GM23338 (cell line): ENCODE results near the gene RAD23B. TPM values are rescaled to one million over a fixed set of nuclear protein-coding genes. Genes with fewer than 3 reads are reported as not detected.

Experiments used
- ATAC-seq: fragments of 200-7000 bp; cut with Tn5 transposase; 3 replicates; pipeline ENCODE4 v1.9.1; 2020
- DNase-seq: peaks from one replicate; pipeline ENCODE4 v3.0.0-alpha.2; 2015; ENCODE audit warnings: low spot score
- H2AFZ ChIP-seq: fragments of 200-600 bp; sonication (generic); 2 replicates; pipeline ENCODE4 v1.8.0; 2016; ENCODE audit warnings: antibody characterized with exemption, mild to moderate bottlenecking, moderate library complexity
- H3F3A ChIP-seq: fragments of 200-600 bp; sonication (generic); replicated peaks from 2 replicates; pipeline ENCODE4 v1.8.0; 2017; ENCODE audit warnings: antibody characterized with exemption, mixed run types, low read depth
- H3K27ac ChIP-seq: fragments of 200-600 bp; sonication (generic); 2 replicates; pipeline ENCODE4 v1.6.1; 2016; ENCODE audit warnings: low read depth
- H3K27me3 ChIP-seq: fragments of 200-600 bp; sonication (generic); 2 replicates; pipeline ENCODE4 v1.8.0; 2016; ENCODE audit warnings: mild to moderate bottlenecking, mixed run types, moderate library complexity; ENCODE audit not compliant: insufficient read depth
- H3K36me3 ChIP-seq: fragments of 200-600 bp; sonication (generic); 2 replicates; pipeline ENCODE4 v1.8.0; 2016; ENCODE audit warnings: mild to moderate bottlenecking; ENCODE audit not compliant: insufficient read depth
- H3K4me1 ChIP-seq: fragments of 200-600 bp; sonication (generic); 2 replicates; pipeline ENCODE4 v1.8.0; 2016; ENCODE audit warnings: mild to moderate bottlenecking, moderate library complexity; ENCODE audit not compliant: insufficient read depth
- H3K4me2 ChIP-seq: fragments of 200-600 bp; sonication (generic); 2 replicates; pipeline ENCODE4 v1.7.1; 2017; ENCODE audit warnings: mixed run types
- H3K4me3 ChIP-seq: fragments of 200-600 bp; sonication (generic); 2 replicates; pipeline ENCODE4 v1.6.1; 2016; ENCODE audit warnings: mixed run types
- H3K79me2 ChIP-seq: fragments of 200-600 bp; sonication (generic); replicated peaks from 2 replicates; pipeline ENCODE4 v1.8.0; 2017; ENCODE audit warnings: mild to moderate bottlenecking; ENCODE audit not compliant: insufficient read depth
- H3K9me2 ChIP-seq: fragments of 200-600 bp; sonication (generic); 2 replicates; pipeline ENCODE4 v1.8.0; 2017; ENCODE audit not compliant: insufficient read depth
- H4K20me1 ChIP-seq: fragments of 200-600 bp; sonication (generic); replicated peaks from 2 replicates; pipeline ENCODE4 v1.8.0; 2017; ENCODE audit warnings: mild to moderate bottlenecking; ENCODE audit not compliant: insufficient read depth
- H3K27ac Mint-ChIP-seq: 2 replicates; pipeline ENCODE4 v1.8.0; 2020; ENCODE audit warnings: inconsistent platforms, mild to moderate bottlenecking, moderate library complexity, mixed read lengths
- H3K27me3 Mint-ChIP-seq: 3 replicates; pipeline ENCODE4 v1.8.0; 2022; ENCODE audit warnings: low read depth, mild to moderate bottlenecking, moderate library complexity, mixed read lengths, inconsistent platforms; ENCODE audit not compliant: insufficient read depth, poor library complexity
- H3K36me3 Mint-ChIP-seq: 3 replicates; pipeline ENCODE4 v1.8.0; 2021; ENCODE audit warnings: low read depth, mild to moderate bottlenecking, inconsistent platforms, moderate library complexity, mixed read lengths
- H3K4me1 Mint-ChIP-seq: 3 replicates; pipeline ENCODE4 v1.8.0; 2020; ENCODE audit warnings: mild to moderate bottlenecking, inconsistent platforms, mixed read lengths
- H3K4me3 Mint-ChIP-seq: 3 replicates; pipeline ENCODE4 v1.8.0; 2021; ENCODE audit warnings: moderate library complexity, mild to moderate bottlenecking, inconsistent platforms, mixed read lengths
- H3K9me3 Mint-ChIP-seq: 3 replicates; pipeline ENCODE4 v1.8.0; 2020; ENCODE audit warnings: moderate library complexity, mild to moderate bottlenecking, inconsistent platforms, mixed read lengths
- CREB1 ChIP-seq: fragments of 250-450 bp; sonication (Bioruptor Pico); IDR thresholded peaks from 2 replicates; pipeline ENCODE4 v1.5.0; 2020; ENCODE audit warnings: low read depth, mild to moderate bottlenecking, moderate library complexity
- CTCF ChIP-seq, 2 experiments: fragments of 200-600 bp in 1 of 2; sonication (generic) in 1 of 2; conservative IDR thresholded peaks; 2 replicates each; pipeline versions ENCODE4 v1.5.1 to v1.6.1; 2016 to 2017; ENCODE audit warnings: antibody characterized with exemption in 2 of 2, low read depth in 2 of 2, mild to moderate bottlenecking in 2 of 2, moderate library complexity in 1 of 2
- EZH2 ChIP-seq: fragments of 200-600 bp; sonication (generic); IDR thresholded peaks from one replicate; pipeline ENCODE4 v1.8.0; 2017; ENCODE audit warnings: antibody characterized with exemption, mild to moderate bottlenecking, low read depth; ENCODE audit not compliant: unreplicated experiment
- EZH2phosphoT487 ChIP-seq: fragments of 200-600 bp; sonication (generic); IDR thresholded peaks from one replicate; pipeline ENCODE4 v1.8.1; 2018; ENCODE audit warnings: antibody characterized with exemption; ENCODE audit not compliant: unreplicated experiment
- JUNB ChIP-seq: IDR thresholded peaks from one replicate; pipeline ENCODE4 v1.6.1; 2016; ENCODE audit warnings: antibody characterized with exemption; ENCODE audit not compliant: unreplicated experiment
- NANOG ChIP-seq: IDR thresholded peaks from 2 replicates; pipeline ENCODE4 v1.6.1; 2016; ENCODE audit warnings: antibody characterized with exemption, borderline replicate concordance
- REST ChIP-seq: IDR thresholded peaks from one replicate; pipeline ENCODE4 v1.6.1; 2018; ENCODE audit warnings: antibody characterized with exemption; ENCODE audit not compliant: unreplicated experiment
- STAT1 ChIP-seq: IDR thresholded peaks from one replicate; pipeline ENCODE4 v1.6.1; 2016; ENCODE audit warnings: antibody characterized with exemption; ENCODE audit not compliant: unreplicated experiment
- ZNF114 ChIP-seq: fragments of 250-450 bp; sonication (Bioruptor Pico); IDR thresholded peaks from 2 replicates; pipeline ENCODE4 v1.5.0; 2020; ENCODE audit warnings: mild to moderate bottlenecking, moderate library complexity
- ZNF331 ChIP-seq: fragments of 250-450 bp; sonication (Bioruptor Pico); IDR thresholded peaks from 2 replicates; pipeline ENCODE4 v1.5.0; 2020; ENCODE audit warnings: low read depth, mild to moderate bottlenecking, moderate library complexity
- polyA plus RNA-seq: library from polyadenylated mRNA; unstranded; fragments of >200 nt; fragmentation: Nextera tagmentation; extraction: Ambion mirVana; gene quantifications from 2 replicates; pipeline ENCODE4 v1.2.1, GENCODE V29; 2016
- total RNA-seq: library from RNA; depleted of rRNA; stranded (reverse); fragments of >200 nt; shearing (Covaris generic); gene quantifications from 2 replicates; pipeline ENCODE4 v1.2.3, GENCODE V29; 2014
- TF ChIP-seq, protein P1 (sequence below): fragments of 250-450 bp; sonication (Bioruptor Pico); IDR thresholded peaks from 2 replicates; pipeline ENCODE4 v1.5.0; 2020; ENCODE audit warnings: mild to moderate bottlenecking, moderate library complexity

The RAD23B gene
- total and polyA plus RNA-seq, 2 experiments from 2014 or later, result 31.1 to 137 TPM

DNA sequence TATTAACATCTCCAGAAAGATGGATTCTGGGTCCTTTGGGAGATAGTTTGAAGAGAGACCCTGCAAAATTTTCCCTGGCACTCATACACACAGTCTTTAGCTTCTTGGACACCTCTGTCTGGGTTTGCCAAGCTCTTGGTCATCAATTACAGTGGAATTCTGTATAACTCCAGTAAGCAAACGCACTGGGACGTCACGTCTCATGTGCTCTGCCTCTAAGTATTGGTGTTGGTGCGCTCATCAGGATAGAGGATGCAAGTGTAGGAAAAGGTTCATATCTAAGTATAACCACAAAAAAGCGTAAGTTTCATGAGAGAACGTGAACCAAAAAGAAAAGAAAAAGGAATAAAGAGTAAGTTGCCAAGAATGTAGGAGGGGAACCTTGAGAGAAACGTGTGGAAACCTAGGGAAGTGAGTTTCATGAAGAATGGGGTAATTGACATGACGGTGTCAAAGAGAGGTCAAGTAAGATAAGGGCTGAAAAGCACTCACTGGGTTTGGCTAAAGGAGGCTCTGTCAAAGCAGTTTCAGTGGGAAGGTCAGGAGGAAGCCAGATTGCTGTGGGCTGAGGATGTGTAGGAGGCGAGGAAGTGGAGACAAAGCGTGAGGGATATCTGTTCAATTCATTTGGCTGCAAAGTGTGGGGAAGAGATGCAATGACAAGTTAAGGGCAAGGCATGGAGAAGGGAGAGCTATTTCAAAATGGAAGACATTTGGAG is 92.7 kb downstream of the RAD23B start (continued):
- TF ChIP-seq CTCF (conservative IDR thresholded peaks at IDR 0.05; ENCODE audit: low read depth in 2 of 2), result no peak
- TF ChIP-seq ZNF114 (CRISPR knock-in tag), result no peak
- no peak for TF ChIP-seq NANOG
- no peak for TF ChIP-seq CREB1 (CRISPR knock-in tag)
- no peak for TF ChIP-seq STAT1

DNA sequence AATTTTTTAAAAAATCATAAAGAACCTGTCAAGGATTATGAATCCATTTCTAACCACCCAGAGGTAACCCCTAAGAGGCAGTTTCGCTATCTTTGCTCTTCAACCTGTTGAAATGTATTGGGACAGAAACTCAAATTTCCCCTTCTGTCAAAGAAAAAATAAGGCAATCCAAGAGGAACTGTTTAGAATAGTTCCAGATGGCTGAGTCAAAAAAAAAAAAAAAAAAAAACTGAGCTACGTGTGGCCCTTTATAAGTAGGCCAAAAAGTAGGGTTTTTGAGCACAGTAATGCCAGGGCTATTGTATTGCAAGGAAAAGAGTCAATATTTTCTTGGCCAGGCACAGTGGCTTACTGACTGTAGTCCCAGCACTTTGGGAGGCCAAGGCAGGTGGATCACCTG is 94.9 kb downstream of the RAD23B start:
- Histone ChIP-seq H4K20me1 (no peaks in the 10 kb centered on the region), H2AFZ (no peak overlapping the region), H3K4me3 (no peak overlapping the region), H3F3A (no peaks in the 10 kb centered on the region), H3K79me2 (no peaks in the 10 kb centered on the region), H3K4me2 (no peak overlapping the region), H3K27ac (no peak overlapping the region), H3K27me3 (no peaks in the 10 kb centered on the region), H3K36me3 (no peaks in the 10 kb centered on the region), H3K9me2 (no peaks in the 10 kb centered on the region), H3K4me1 (no peaks in the 10 kb centered on the region)
- no peaks in the 10 kb centered on the region for H3K36me3 Mint-ChIP-seq
- H3K4me1 Mint-ChIP-seq, result no peaks in the 10 kb centered on the region
- H3K27ac Mint-ChIP-seq, result no peak overlapping the region
- no peak for DNase-seq
- peaks cover 2% of the 10 kb centered on the region for H3K27me3 Mint-ChIP-seq
- no peak for ATAC-seq
- H3K4me3 Mint-ChIP-seq, result no peak overlapping the region
- H3K9me3 Mint-ChIP-seq, result no peaks in the 10 kb centered on the region
- TF ChIP-seq EZH2 (no peak), ZNF331 (CRISPR knock-in tag) (no peak), JUNB (no peak), ZNF114 (CRISPR knock-in tag) (no peak), REST (no peak), CTCF (conservative IDR thresholded peaks at IDR 0.05; ENCODE audit: low read depth in 2 of 2) (no peak), EZH2phosphoT487 (no peak)
- TF ChIP-seq, protein P1, sequence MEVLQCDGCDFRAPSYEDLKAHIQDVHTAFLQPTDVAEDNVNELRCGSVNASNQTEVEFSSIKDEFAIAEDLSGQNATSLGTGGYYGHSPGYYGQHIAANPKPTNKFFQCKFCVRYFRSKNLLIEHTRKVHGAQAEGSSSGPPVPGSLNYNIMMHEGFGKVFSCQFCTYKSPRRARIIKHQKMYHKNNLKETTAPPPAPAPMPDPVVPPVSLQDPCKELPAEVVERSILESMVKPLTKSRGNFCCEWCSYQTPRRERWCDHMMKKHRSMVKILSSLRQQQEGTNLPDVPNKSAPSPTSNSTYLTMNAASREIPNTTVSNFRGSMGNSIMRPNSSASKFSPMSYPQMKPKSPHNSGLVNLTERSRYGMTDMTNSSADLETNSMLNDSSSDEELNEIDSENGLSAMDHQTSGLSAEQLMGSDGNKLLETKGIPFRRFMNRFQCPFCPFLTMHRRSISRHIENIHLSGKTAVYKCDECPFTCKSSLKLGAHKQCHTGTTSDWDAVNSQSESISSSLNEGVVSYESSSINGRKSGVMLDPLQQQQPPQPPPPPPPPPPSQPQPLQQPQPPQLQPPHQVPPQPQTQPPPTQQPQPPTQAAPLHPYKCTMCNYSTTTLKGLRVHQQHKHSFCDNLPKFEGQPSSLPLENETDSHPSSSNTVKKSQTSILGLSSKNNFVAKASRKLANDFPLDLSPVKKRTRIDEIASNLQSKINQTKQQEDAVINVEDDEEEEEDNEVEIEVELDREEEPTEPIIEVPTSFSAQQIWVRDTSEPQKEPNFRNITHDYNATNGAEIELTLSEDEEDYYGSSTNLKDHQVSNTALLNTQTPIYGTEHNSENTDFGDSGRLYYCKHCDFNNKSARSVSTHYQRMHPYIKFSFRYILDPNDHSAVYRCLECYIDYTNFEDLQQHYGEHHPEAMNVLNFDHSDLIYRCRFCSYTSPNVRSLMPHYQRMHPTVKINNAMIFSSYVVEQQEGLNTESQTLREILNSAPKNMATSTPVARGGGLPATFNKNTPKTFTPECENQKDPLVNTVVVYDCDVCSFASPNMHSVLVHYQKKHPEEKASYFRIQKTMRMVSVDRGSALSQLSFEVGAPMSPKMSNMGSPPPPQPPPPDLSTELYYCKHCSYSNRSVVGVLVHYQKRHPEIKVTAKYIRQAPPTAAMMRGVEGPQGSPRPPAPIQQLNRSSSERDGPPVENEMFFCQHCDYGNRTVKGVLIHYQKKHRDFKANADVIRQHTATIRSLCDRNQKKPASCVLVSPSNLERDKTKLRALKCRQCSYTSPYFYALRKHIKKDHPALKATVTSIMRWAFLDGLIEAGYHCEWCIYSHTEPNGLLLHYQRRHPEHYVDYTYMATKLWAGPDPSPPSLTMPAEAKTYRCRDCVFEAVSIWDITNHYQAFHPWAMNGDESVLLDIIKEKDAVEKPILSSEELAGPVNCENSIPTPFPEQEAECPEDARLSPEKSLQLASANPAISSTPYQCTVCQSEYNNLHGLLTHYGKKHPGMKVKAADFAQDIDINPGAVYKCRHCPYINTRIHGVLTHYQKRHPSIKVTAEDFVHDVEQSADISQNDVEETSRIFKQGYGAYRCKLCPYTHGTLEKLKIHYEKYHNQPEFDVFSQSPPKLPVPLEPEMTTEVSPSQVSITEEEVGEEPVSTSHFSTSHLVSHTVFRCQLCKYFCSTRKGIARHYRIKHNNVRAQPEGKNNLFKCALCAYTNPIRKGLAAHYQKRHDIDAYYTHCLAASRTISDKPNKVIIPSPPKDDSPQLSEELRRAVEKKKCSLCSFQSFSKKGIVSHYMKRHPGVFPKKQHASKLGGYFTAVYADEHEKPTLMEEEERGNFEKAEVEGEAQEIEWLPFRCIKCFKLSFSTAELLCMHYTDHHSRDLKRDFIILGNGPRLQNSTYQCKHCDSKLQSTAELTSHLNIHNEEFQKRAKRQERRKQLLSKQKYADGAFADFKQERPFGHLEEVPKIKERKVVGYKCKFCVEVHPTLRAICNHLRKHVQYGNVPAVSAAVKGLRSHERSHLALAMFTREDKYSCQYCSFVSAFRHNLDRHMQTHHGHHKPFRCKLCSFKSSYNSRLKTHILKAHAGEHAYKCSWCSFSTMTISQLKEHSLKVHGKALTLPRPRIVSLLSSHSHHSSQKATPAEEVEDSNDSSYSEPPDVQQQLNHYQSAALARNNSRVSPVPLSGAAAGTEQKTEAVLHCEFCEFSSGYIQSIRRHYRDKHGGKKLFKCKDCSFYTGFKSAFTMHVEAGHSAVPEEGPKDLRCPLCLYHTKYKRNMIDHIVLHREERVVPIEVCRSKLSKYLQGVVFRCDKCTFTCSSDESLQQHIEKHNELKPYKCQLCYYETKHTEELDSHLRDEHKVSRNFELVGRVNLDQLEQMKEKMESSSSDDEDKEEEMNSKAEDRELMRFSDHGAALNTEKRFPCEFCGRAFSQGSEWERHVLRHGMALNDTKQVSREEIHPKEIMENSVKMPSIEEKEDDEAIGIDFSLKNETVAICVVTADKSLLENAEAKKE (CRISPR knock-in tag), result no peak
